Lung (tissue), 16 donors: ENCODE measurements around the gene HOXB13. TPM values are rescaled to one million over a fixed set of nuclear protein-coding genes. Genes with fewer than 3 reads are reported as not detected.

Experiments used
- ATAC-seq: fragments of 200-7000 bp; cut with Tn5 transposase; one replicate; pipeline ENCODE4 v1.9.1; 2020; ENCODE audit warnings: moderate number of reproducible peaks; ENCODE audit not compliant: insufficient read depth, low FRiP score
- DNase-seq, 3 donors: peaks; one replicate each; pipeline ENCODE4 v3.0.0-alpha.2; 2013 to 2017
- H3K27ac ChIP-seq, 2 donors: one replicate each; pipeline ENCODE4 v1.5.1; 2013; ENCODE audit warnings: mild to moderate bottlenecking in 2 of 2, moderate library complexity in 2 of 2, control low read depth in 1 of 2, inconsistent platforms in 1 of 2, low read depth in 1 of 2, low read length in 1 of 2
- H3K27me3 ChIP-seq, 3 donors: one replicate each; pipeline ENCODE4 v1.5.1; 2013; ENCODE audit warnings: low read length in 2 of 3; ENCODE audit not compliant: control insufficient read depth in 3 of 3, insufficient read depth in 3 of 3
- H3K36me3 ChIP-seq, 4 donors: one replicate each; pipeline ENCODE4 v1.5.1; 2013; ENCODE audit warnings: low read length in 4 of 4, mild to moderate bottlenecking in 1 of 4, moderate library complexity in 1 of 4; ENCODE audit not compliant: control insufficient read depth in 4 of 4, insufficient read depth in 4 of 4
- H3K4me1 ChIP-seq, 5 donors: one replicate each; pipeline ENCODE4 v1.5.1; 2013; ENCODE audit warnings: low read length in 5 of 5, mild to moderate bottlenecking in 2 of 5, moderate library complexity in 1 of 5; ENCODE audit not compliant: control insufficient read depth in 5 of 5, insufficient read depth in 5 of 5
- H3K4me3 ChIP-seq: one replicate; pipeline ENCODE4 v1.5.1; 2013; ENCODE audit warnings: mild to moderate bottlenecking, control low read depth, moderate library complexity
- H3K9ac ChIP-seq, 2 donors: one replicate each; pipeline ENCODE4 v1.5.1; 2013; ENCODE audit warnings: low read length in 2 of 2, control low read depth in 1 of 2; ENCODE audit not compliant: insufficient read depth in 1 of 2
- H3K9me3 ChIP-seq, 4 donors: one replicate each; pipeline ENCODE4 v1.5.1; 2013; ENCODE audit warnings: low read length in 3 of 4, mild to moderate bottlenecking in 1 of 4, moderate library complexity in 1 of 4; ENCODE audit not compliant: control insufficient read depth in 4 of 4, insufficient read depth in 3 of 4
- WGBS, 2 donors: extraction: QIAGEN DNeasy Blood & Tissue Kit; methylation state at CpG; one replicate each; pipeline ENCODE4 v1.1.7; 2013; 5-methylcytosine and 5-hydroxymethylcytosine counted together
- long read RNA-seq, 5 donors: transcript quantifications; one replicate each; lab custom pipeline, GENCODE V29; 2026
- polyA plus RNA-seq, 2 donors: library from polyadenylated mRNA; stranded (reverse); fragments of 200-250 nt; gene quantifications; one replicate each; pipeline ENCODE4 v1.2.1, GENCODE V29; 2013
- total RNA-seq, 2 donors: library from RNA; depleted of rRNA in 1 of 2; stranded (reverse); fragments of >200 nt in 1 of 2; gene quantifications; one replicate each; pipeline ENCODE4 v1.2.1, GENCODE V29; 2014 to 2021
- TF ChIP-seq, protein P1 (sequence below): IDR thresholded peaks from 2 replicates; pipeline ENCODE4 v1.5.1; 2012; ENCODE audit warnings: mild to moderate bottlenecking; ENCODE audit errors: control extremely low read depth, extremely low read depth
- donor health status: control.
- donor health status: control.
- donor health status: Bipolar disorder and iron deficiency.
- donor health status: healthy.
- donor health status: DM: yes; HTN: yes; CAD: no.

Gene HOXB13
- not detected for total RNA-seq
- polyA plus RNA-seq = not detected
- long read RNA-seq, donor 1 = 0 reads
- long read RNA-seq, donor 2 = 0 reads
- long read RNA-seq, donor 3 = 0 reads
- long read RNA-seq, donor 4 = 0 reads
- long read RNA-seq, donor 5 = 0 reads

- peaks cover 0 to 18% (median 2%) of the 10 kb centered on the region in 5 donors for H3K4me1 ChIP-seq
- peaks cover 12 to 98% (median 97%) of the 10 kb centered on the region in 3 donors for H3K27me3 ChIP-seq
- 5% methylated on average over 52 to 55 of the region's 55 CpGs for WGBS, 2 donors
- ATAC-seq (no peak), DNase-seq (peak; percentile 41 to 67 (median 55))
- peaks cover 0 to 4% (median 0%) of the 10 kb centered on the region in 4 donors for H3K9me3 ChIP-seq
- TF ChIP-seq, protein P1, sequence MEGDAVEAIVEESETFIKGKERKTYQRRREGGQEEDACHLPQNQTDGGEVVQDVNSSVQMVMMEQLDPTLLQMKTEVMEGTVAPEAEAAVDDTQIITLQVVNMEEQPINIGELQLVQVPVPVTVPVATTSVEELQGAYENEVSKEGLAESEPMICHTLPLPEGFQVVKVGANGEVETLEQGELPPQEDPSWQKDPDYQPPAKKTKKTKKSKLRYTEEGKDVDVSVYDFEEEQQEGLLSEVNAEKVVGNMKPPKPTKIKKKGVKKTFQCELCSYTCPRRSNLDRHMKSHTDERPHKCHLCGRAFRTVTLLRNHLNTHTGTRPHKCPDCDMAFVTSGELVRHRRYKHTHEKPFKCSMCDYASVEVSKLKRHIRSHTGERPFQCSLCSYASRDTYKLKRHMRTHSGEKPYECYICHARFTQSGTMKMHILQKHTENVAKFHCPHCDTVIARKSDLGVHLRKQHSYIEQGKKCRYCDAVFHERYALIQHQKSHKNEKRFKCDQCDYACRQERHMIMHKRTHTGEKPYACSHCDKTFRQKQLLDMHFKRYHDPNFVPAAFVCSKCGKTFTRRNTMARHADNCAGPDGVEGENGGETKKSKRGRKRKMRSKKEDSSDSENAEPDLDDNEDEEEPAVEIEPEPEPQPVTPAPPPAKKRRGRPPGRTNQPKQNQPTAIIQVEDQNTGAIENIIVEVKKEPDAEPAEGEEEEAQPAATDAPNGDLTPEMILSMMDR = no peak
- no peak within 1 kb of the TSS for H3K27ac ChIP-seq
- H3K4me3 ChIP-seq = no peak within 1 kb of the TSS
- no peak within 1 kb of the TSS for H3K9ac ChIP-seq
- no peaks in the 10 kb centered on the region for H3K36me3 ChIP-seq
Observed at GRCh38 chr17:48728232-48729231, at the start of gene HOXB13. Gene HOXB13, minus strand, starts transcription at chr17:48728750. Its CDS starts 157 bp downstream, at chr17:48728593.

DNA sequence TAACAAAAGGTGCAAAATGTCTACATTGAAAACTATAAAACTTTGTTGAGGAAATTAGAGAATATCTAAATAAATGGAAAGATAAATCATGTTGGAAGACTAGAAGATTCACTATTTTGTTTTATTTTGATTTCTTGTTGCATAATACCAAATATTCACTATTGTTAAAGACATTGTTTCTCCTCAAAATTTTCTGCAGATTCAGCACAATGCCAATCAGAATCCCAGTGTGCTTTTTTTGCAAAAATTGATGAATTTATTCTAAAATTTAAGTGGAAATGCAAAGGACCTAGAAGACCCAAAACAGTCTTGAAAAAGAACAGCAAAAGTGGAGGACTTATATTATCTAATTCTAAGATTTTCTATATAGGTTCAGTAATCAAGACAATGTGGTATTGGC lies 48.1 kb upstream of the HOXB13 start:
- peaks cover 0 to 9% (median 0%) of the 10 kb centered on the region in 3 donors for H3K27me3 ChIP-seq
- no peak overlapping the region for H3K4me3 ChIP-seq
- H3K9ac ChIP-seq = no peak overlapping the region
- no peaks in the 10 kb centered on the region for H3K4me1 ChIP-seq
- H3K9me3 ChIP-seq = no peaks in the 10 kb centered on the region
- H3K27ac ChIP-seq = no peak overlapping the region
- no peaks in the 10 kb centered on the region for H3K36me3 ChIP-seq
- TF ChIP-seq, protein P1 = no peak
- no peak for DNase-seq
- ATAC-seq = no peak

DNA sequence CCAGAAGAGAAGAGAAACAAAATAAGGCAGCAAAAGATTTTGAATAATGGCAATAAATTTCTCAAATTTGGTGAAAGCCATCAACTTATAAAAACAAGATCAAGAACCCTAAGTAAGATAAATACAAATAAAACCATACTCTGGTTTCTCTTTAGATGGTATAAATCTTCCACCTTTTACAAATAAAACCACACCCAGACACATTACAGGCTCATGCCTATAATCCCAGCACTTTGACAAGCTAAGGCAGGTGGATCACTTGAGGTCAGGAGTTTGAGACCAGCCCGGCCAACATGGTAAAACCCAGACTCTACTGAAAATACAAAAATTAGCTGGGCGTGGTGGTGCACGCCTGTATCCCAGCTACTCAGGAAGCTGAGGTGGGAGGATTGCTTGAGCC lies 44.7 kb upstream of the HOXB13 start:
- Histone ChIP-seq H3K36me3 (no peaks in the 10 kb centered on the region), H3K9me3 (no peaks in the 10 kb centered on the region), H3K9ac (no peak overlapping the region), H3K4me3 (no peak overlapping the region), H3K27me3 (peaks cover 0 to 6% (median 0%) of the 10 kb centered on the region in 3 donors), H3K27ac (no peak overlapping the region), H3K4me1 (no peaks in the 10 kb centered on the region)
- DNase-seq (no peak), ATAC-seq (no peak)
- 84 to 88% methylated on average over 3 of the region's 3 CpGs for WGBS, 2 donors
- TF ChIP-seq, protein P1 = no peak
